ENCODE measurements around the gene NTM.

GRCh38 chr11:132114743-132115142, 744.3 kb downstream of the NTM start:
- TF ChIP-seq, protein P1, sequence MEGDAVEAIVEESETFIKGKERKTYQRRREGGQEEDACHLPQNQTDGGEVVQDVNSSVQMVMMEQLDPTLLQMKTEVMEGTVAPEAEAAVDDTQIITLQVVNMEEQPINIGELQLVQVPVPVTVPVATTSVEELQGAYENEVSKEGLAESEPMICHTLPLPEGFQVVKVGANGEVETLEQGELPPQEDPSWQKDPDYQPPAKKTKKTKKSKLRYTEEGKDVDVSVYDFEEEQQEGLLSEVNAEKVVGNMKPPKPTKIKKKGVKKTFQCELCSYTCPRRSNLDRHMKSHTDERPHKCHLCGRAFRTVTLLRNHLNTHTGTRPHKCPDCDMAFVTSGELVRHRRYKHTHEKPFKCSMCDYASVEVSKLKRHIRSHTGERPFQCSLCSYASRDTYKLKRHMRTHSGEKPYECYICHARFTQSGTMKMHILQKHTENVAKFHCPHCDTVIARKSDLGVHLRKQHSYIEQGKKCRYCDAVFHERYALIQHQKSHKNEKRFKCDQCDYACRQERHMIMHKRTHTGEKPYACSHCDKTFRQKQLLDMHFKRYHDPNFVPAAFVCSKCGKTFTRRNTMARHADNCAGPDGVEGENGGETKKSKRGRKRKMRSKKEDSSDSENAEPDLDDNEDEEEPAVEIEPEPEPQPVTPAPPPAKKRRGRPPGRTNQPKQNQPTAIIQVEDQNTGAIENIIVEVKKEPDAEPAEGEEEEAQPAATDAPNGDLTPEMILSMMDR (IDR thresholded peaks at IDR 0.05), result no peak
- no peak for TF ChIP-seq POLR2A (IDR thresholded peaks at IDR 0.05)

All from esophagus squamous epithelium (tissue), 4 donors.